Esophagus squamous epithelium (tissue), 4 donors: ENCODE measurements around the gene PLSCR2.

Experiments
- POLR2A ChIP-seq, 4 donors: fragments of 450-650 bp; IDR thresholded peaks; one replicate each; pipeline ENCODE4 v1.6.1; 2017; ENCODE audit warnings: antibody characterized with exemption in 4 of 4, mild to moderate bottlenecking in 4 of 4, moderate library complexity in 3 of 4
- TF ChIP-seq, protein P1 (sequence below), 6 experiments: fragments of 450-650 bp in 4 of 6; fragments of 200-600 bp in 2 of 6; sonication (generic) in 2 of 6; IDR thresholded peaks; one replicate each; pipeline ENCODE4 v1.5.1; 2016 to 2019; ENCODE audit warnings: antibody characterized with exemption in 6 of 6, mild to moderate bottlenecking in 4 of 6, moderate library complexity in 4 of 6

DNA sequence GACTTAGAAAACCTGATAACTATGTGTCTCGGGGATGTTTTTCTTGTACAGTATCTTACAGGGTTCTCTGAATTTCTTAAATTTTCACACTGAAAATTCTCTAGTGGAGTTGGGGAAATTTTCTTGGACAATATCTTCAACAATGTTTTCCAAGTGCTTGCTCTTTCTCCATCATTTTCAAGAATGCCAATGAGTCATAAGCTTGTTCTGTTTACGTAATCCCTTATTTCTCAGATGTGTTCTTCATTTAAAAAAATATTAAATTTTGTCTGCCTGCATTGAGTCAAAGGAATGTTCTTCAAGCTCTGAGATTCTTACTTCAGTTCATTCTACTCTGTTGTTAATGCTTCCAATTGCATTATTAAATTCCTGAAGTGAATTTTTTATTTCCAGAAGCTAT, 21.9 kb upstream of the PLSCR2 start:
- TF ChIP-seq, protein P1, sequence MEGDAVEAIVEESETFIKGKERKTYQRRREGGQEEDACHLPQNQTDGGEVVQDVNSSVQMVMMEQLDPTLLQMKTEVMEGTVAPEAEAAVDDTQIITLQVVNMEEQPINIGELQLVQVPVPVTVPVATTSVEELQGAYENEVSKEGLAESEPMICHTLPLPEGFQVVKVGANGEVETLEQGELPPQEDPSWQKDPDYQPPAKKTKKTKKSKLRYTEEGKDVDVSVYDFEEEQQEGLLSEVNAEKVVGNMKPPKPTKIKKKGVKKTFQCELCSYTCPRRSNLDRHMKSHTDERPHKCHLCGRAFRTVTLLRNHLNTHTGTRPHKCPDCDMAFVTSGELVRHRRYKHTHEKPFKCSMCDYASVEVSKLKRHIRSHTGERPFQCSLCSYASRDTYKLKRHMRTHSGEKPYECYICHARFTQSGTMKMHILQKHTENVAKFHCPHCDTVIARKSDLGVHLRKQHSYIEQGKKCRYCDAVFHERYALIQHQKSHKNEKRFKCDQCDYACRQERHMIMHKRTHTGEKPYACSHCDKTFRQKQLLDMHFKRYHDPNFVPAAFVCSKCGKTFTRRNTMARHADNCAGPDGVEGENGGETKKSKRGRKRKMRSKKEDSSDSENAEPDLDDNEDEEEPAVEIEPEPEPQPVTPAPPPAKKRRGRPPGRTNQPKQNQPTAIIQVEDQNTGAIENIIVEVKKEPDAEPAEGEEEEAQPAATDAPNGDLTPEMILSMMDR (IDR thresholded peaks at IDR 0.05), result no peak
- no peak for TF ChIP-seq POLR2A (IDR thresholded peaks at IDR 0.05)
